Nephron progenitor cell (in vitro differentiated cells): ENCODE measurements around the gene CELF3.
A peak's percentile ranks its signal among the peaks of the same experiment; 100 is the strongest.

Source experiments
- DNase-seq: peaks from one replicate; pipeline ENCODE4 v3.0.0; 2021
- H3K27ac Mint-ChIP-seq: 2 replicates; pipeline ENCODE4 v1.8.0; 2021; ENCODE audit warnings: mild to moderate bottlenecking, moderate library complexity, mixed read lengths
- H3K27me3 Mint-ChIP-seq: 2 replicates; pipeline ENCODE4 v1.8.0; 2021; ENCODE audit warnings: mild to moderate bottlenecking, low read depth, mixed read lengths; ENCODE audit not compliant: poor library complexity
- H3K36me3 Mint-ChIP-seq: 2 replicates; pipeline ENCODE4 v1.8.0; 2021; ENCODE audit warnings: low read depth, mixed read lengths
- H3K4me1 Mint-ChIP-seq: 2 replicates; pipeline ENCODE4 v1.8.0; 2021; ENCODE audit warnings: mixed read lengths
- H3K4me3 Mint-ChIP-seq: 2 replicates; pipeline ENCODE4 v1.8.0; 2021; ENCODE audit warnings: mild to moderate bottlenecking, moderate library complexity, mixed read lengths
- H3K9me3 Mint-ChIP-seq: 2 replicates; pipeline ENCODE4 v1.8.0; 2021; ENCODE audit warnings: mild to moderate bottlenecking, moderate library complexity, mixed read lengths
- CTCF ChIP-seq: fragments of 200-600 bp; sonication (generic); IDR thresholded peaks from 2 replicates; pipeline ENCODE4 v1.5.0; 2021; ENCODE audit warnings: antibody characterized with exemption

CELF3 gene

GRCh38 chr1:151733126-151733525 is 16.5 kb upstream of the CELF3 start:
- no peak overlapping the region for H3K4me3 Mint-ChIP-seq
- H3K4me1 Mint-ChIP-seq: peaks cover 18% of the 10 kb centered on the region
- H3K27ac Mint-ChIP-seq: no peak overlapping the region
- no peaks in the 10 kb centered on the region for H3K36me3 Mint-ChIP-seq
- peaks cover 16% of the 10 kb centered on the region for H3K9me3 Mint-ChIP-seq
- TF ChIP-seq CTCF: no peak
- DNase-seq: no peak
- H3K27me3 Mint-ChIP-seq: peaks cover 10% of the 10 kb centered on the region

GRCh38 chr1:151729966-151730291 is 13.3 kb upstream of the CELF3 start:
- TF ChIP-seq CTCF: no peak
- peaks cover 21% of the 10 kb centered on the region for H3K4me1 Mint-ChIP-seq
- H3K4me3 Mint-ChIP-seq: no peak overlapping the region
- no peaks in the 10 kb centered on the region for H3K9me3 Mint-ChIP-seq
- no peak overlapping the region for H3K27ac Mint-ChIP-seq
- DNase-seq: no peak
- no peaks in the 10 kb centered on the region for H3K36me3 Mint-ChIP-seq
- H3K27me3 Mint-ChIP-seq: peaks cover 19% of the 10 kb centered on the region

GRCh38 chr1:151729157-151729965 is 12.8 kb upstream of the CELF3 start:
- Mint-ChIP-seq H3K36me3 (no peaks in the 10 kb centered on the region), H3K27ac (no peak overlapping the region), H3K4me3 (no peak overlapping the region), H3K27me3 (peaks cover 24% of the 10 kb centered on the region), H3K4me1 (peaks cover 21% of the 10 kb centered on the region), H3K9me3 (no peaks in the 10 kb centered on the region)
- DNase-seq: no peak
- no peak for TF ChIP-seq CTCF

- no peak overlapping the region for H3K27ac Mint-ChIP-seq
- H3K36me3 Mint-ChIP-seq: no peaks in the 10 kb centered on the region
- peaks cover 33% of the 10 kb centered on the region for H3K27me3 Mint-ChIP-seq
- no peak for TF ChIP-seq CTCF
- peak; percentile 23 for DNase-seq
- H3K4me3 Mint-ChIP-seq: peak overlapping the region; percentile 55
- no peaks in the 10 kb centered on the region for H3K9me3 Mint-ChIP-seq
- peaks cover 21% of the 10 kb centered on the region for H3K4me1 Mint-ChIP-seq
Measured at GRCh38 chr1:151728151-151729054, 11.8 kb upstream of the CELF3 start.

GRCh38 chr1:151723726-151724370 is 7.2 kb upstream of the CELF3 start:
- no peak for DNase-seq
- Mint-ChIP-seq H3K27ac (no peak overlapping the region), H3K27me3 (peaks cover 75% of the 10 kb centered on the region), H3K4me1 (peaks cover 24% of the 10 kb centered on the region), H3K36me3 (no peaks in the 10 kb centered on the region), H3K4me3 (no peak overlapping the region), H3K9me3 (no peaks in the 10 kb centered on the region)
- no peak for TF ChIP-seq CTCF
